Gastrocnemius medialis (tissue), 4 donors: ENCODE results near the gene MSI2. TPM values are rescaled to one million over a fixed set of nuclear protein-coding genes. Genes with fewer than 3 reads are reported as not detected.
A peak's percentile ranks its signal among the peaks of the same experiment; 100 is the strongest.

Source experiments
- ATAC-seq, 2 donors: fragments of 150-250 bp; one replicate each; pipeline ENCODE4 v1.9.1; 2016
- DNase-seq, 2 donors: peaks; one replicate each; pipeline ENCODE4 v3.0.0-alpha.2; 2019
- H3K27ac ChIP-seq, 4 donors: fragments of 200-600 bp; sonication (generic); 1 replicate in 1 of 4; 2 replicates in 3 of 4; pipeline ENCODE4 v1.5.1; 2016 to 2018; ENCODE audit warnings: mild to moderate bottlenecking in 2 of 4, moderate library complexity in 1 of 4
- H3K27me3 ChIP-seq, 3 donors: fragments of 200-600 bp; sonication (generic) in 2 of 3; 1 replicate in 1 of 3; 2 replicates in 2 of 3; pipeline versions ENCODE4 v1.5.1 to v1.6.0; 2016 to 2019; ENCODE audit warnings: mild to moderate bottlenecking in 1 of 3, moderate library complexity in 1 of 3
- H3K36me3 ChIP-seq, 2 donors: fragments of 200-600 bp; sonication (generic) in 1 of 2; one replicate each; pipeline ENCODE4 v1.5.1; 2017 to 2018
- H3K4me1 ChIP-seq, 2 donors: fragments of 200-600 bp; sonication (generic) in 1 of 2; one replicate each; pipeline ENCODE4 v1.5.1; 2016 to 2017; ENCODE audit warnings: mild to moderate bottlenecking in 2 of 2
- H3K4me3 ChIP-seq, 4 donors: fragments of 200-600 bp; sonication (generic) in 3 of 4; 1 replicate in 1 of 4; 2 replicates in 3 of 4; pipeline ENCODE4 v1.5.1; 2016 to 2019; ENCODE audit warnings: mild to moderate bottlenecking in 2 of 4
- H3K9me3 ChIP-seq, 3 donors: fragments of 200-600 bp; sonication (generic) in 2 of 3; 1 replicate in 1 of 3; 2 replicates in 2 of 3; pipeline ENCODE4 v1.5.1; 2016 to 2019
- CTCF ChIP-seq, 5 experiments: fragments of 450-650 bp in 3 of 5; fragments of 200-600 bp in 2 of 5; sonication (generic) in 2 of 5; IDR thresholded peaks in 4 of 5; conservative IDR thresholded peaks in 1 of 5; 1 replicate in 4 of 5; 2 replicates in 1 of 5; pipeline ENCODE4 v1.5.1; 2016 to 2019; ENCODE audit warnings: antibody characterized with exemption in 5 of 5, mild to moderate bottlenecking in 3 of 5, moderate library complexity in 3 of 5
- POLR2A ChIP-seq, 2 donors: fragments of 450-650 bp; IDR thresholded peaks; one replicate each; pipeline ENCODE4 v1.6.1; 2017; ENCODE audit warnings: antibody characterized with exemption in 2 of 2, mild to moderate bottlenecking in 2 of 2, moderate library complexity in 2 of 2
- in situ Hi-C, 4 donors: fragments of 200-750 bp; cut with MboI; loops; one replicate each; pipeline versions ENCODE4 v1.15.0 to v1.8.0; 2017; ENCODE audit warnings: low sequenced_read_pairs in 4 of 4
- intact Hi-C: fragments of 100-400 bp; cut with DNase I; formaldehyde crosslinking; loops from one replicate; pipeline ENCODE4 v1.15.1; 2023; ENCODE audit warnings: low total_unique reads
- total RNA-seq, 4 donors: library from RNA; depleted of rRNA; stranded (reverse); fragments of >200 nt; gene quantifications; one replicate each; pipeline versions ENCODE4 v1.1.0 to v1.2.3, GENCODE V29; 2016

MSI2 gene
- total RNA-seq, result 10 to 100 TPM; 33.1 to 66.2 (median 48.5) TPM

DNA sequence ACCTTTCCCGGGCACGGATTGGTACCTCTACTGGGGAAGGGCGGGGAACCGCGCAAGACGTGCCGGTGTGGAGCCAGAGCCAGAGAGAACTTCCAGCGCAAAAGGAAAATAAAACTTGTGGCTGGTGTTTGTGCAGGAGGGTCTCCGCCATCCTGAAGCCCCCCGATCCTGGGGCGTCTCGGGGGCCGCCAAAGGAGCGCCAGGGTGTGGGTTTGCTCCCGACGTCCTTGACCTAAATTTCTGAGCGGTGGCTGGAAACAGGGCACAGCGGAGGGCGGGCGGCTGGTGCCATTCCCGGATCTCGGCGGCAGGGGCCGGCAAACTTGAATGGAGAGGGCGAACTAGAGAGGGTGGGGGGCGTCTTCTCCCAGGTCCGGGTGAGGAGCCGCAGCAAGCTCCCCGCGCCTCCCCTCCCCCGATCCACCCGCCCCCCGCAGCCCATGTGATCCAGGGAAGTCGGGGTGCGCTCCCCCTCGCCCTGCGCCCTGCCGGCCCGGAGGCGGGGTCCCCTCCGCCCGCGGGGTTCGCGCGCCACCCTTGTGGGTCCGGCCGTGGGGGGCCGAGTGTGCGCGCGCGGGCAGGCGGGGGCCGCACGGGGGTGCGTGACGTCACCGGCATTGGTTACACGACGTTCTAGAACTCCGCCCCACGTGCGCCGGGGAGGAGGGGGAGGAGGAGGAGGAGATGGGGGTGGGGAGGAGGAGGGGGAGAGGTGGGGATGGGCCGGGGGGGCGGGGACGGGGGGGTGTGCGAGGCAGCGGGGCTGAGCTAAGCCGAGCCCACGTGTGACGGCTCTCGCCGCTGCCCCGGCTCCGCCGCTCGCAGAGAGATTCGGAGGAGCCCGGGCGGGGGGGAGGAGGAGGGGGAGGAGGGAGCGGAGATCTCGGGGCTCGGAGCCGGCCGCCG lies at the start of gene MSI2:
Gene MSI2 (plus strand): TSS at position 748 of the 906 bp plus-strand sequence. CDS start 220 bp downstream, outside the sequence.
- intact Hi-C loops (loop anchor here (2.0 to 10.0 kb wide), 4 partner anchors 27 to 829 kb away; partner anchors contain the start of gene DYNLL2), in situ Hi-C loops (loop anchor here in 1 of 4 donors (25.0 kb wide), 1 partner anchor 731 kb away; the partner anchor contains the start of gene VEZF1)
- Histone ChIP-seq H3K36me3 (no peaks in the 10 kb centered on the region), H3K27ac (peak within 1 kb of the TSS; percentile 86 to 98 (median 96)), H3K4me1 (peaks cover 19 to 32% of the 10 kb centered on the region in 2 donors), H3K4me3 (peak within 1 kb of the TSS; percentile 55 to 92 (median 75)), H3K27me3 (no peaks in the 10 kb centered on the region), H3K9me3 (no peaks in the 10 kb centered on the region)
- TF ChIP-seq POLR2A (IDR thresholded peaks at IDR 0.05), result peak; percentile 65 to 76
- TF ChIP-seq CTCF (IDR thresholded peaks at IDR 0.05 in 4 of 5, conservative IDR thresholded peaks at IDR 0.05 in 1 of 5), result no peak
- peak; percentile 94 to 95 for DNase-seq
- ATAC-seq, result peak; percentile 80 to 83

- H3K27ac ChIP-seq, result no peak overlapping the region
- in situ Hi-C loops (no loop called here), intact Hi-C loops (no loop called here)
- H3K4me3 ChIP-seq, result no peak overlapping the region
- TF ChIP-seq POLR2A (IDR thresholded peaks at IDR 0.05), result no peak
- H3K9me3 ChIP-seq, result no peaks in the 10 kb centered on the region
- ATAC-seq (no peak), DNase-seq (no peak)
- no peaks in the 10 kb centered on the region for H3K4me1 ChIP-seq
- H3K36me3 ChIP-seq, result no peaks in the 10 kb centered on the region
- H3K27me3 ChIP-seq, result no peaks in the 10 kb centered on the region
These were observed 49.4 kb upstream of the MSI2 start for GRCh38 chr17:57206928-57207327.

DNA sequence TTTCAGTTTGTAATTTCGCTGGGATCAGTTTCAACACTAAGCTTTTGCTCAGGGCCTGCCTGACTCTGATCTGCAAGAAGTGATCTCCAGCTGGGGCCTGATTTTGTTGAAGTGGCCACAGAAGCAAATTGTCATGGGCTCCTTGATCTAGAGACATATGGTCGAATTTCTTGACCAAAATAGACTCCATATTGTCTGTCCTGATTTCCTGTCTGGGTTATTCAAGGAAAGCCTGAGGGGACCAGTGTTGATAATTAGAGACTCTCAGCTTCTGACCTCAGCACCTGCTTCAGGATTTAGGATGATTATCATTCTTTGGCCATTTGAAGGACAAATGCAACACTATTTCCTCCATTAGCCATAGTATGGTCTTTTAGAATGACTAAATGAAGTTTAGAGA lies 48.9 kb upstream of the MSI2 start:
- no peak overlapping the region for H3K4me3 ChIP-seq
- intact Hi-C loops (no loop called here), in situ Hi-C loops (no loop called here)
- H3K9me3 ChIP-seq, result no peaks in the 10 kb centered on the region
- no peaks in the 10 kb centered on the region for H3K36me3 ChIP-seq
- no peaks in the 10 kb centered on the region for H3K27me3 ChIP-seq
- H3K4me1 ChIP-seq, result no peaks in the 10 kb centered on the region
- no peak for DNase-seq
- no peak for TF ChIP-seq CTCF (IDR thresholded peaks at IDR 0.05 in 4 of 5, conservative IDR thresholded peaks at IDR 0.05 in 1 of 5)
- ATAC-seq, result no peak
- no peak overlapping the region for H3K27ac ChIP-seq

- no peak for ATAC-seq
- no peak for TF ChIP-seq CTCF (IDR thresholded peaks at IDR 0.05 in 4 of 5, conservative IDR thresholded peaks at IDR 0.05 in 1 of 5)
- no peak for TF ChIP-seq POLR2A (IDR thresholded peaks at IDR 0.05)
- no peaks in the 10 kb centered on the region for H3K9me3 ChIP-seq
- H3K27ac ChIP-seq, result no peak overlapping the region
- no peaks in the 10 kb centered on the region for H3K4me1 ChIP-seq
- no peaks in the 10 kb centered on the region for H3K36me3 ChIP-seq
- no peaks in the 10 kb centered on the region for H3K27me3 ChIP-seq
- no peak overlapping the region for H3K4me3 ChIP-seq
- intact Hi-C loops (no loop called here), in situ Hi-C loops (no loop called here)
- DNase-seq, result no peak
These were observed 46.1 kb upstream of the MSI2 start for GRCh38 chr17:57210224-57210553.

- intact Hi-C loops (no loop called here), in situ Hi-C loops (no loop called here)
- no peaks in the 10 kb centered on the region for H3K4me1 ChIP-seq
These were observed 45.3 kb upstream of the MSI2 start for GRCh38 chr17:57210972-57211411.

More at GRCh38 chr17:57210972-57211411, 45.3 kb upstream of the MSI2 start:
- TF ChIP-seq CTCF (IDR thresholded peaks at IDR 0.05 in 4 of 5, conservative IDR thresholded peaks at IDR 0.05 in 1 of 5), result no peak
- TF ChIP-seq POLR2A (IDR thresholded peaks at IDR 0.05), result no peak
- no peaks in the 10 kb centered on the region for H3K36me3 ChIP-seq
- no peak overlapping the region for H3K27ac ChIP-seq
- no peak overlapping the region for H3K4me3 ChIP-seq
- H3K9me3 ChIP-seq, result no peaks in the 10 kb centered on the region
- no peak for ATAC-seq
- H3K27me3 ChIP-seq, result no peaks in the 10 kb centered on the region
- DNase-seq, result no peak
